ENCODE data around the gene ERCC4. TPM values are rescaled to one million over a fixed set of nuclear protein-coding genes. Genes with fewer than 3 reads are reported as not detected.
A peak's percentile ranks its signal among the peaks of the same experiment; 100 is the strongest.

The ERCC4 gene
- total RNA-seq, 4 donors from 2014 or later: 2.5 to 13.2 (median 4.8) TPM

GRCh38 chr16:13911871-13912270 lies 8.1 kb upstream of the ERCC4 start:
- Histone ChIP-seq H3K4me1 (no peaks in the 10 kb centered on the region), H3K27me3 (no peaks in the 10 kb centered on the region), H3K4me3 (no peak overlapping the region), H3K36me3 (no peaks in the 10 kb centered on the region), H3K9me3 (no peaks in the 10 kb centered on the region), H3K27ac (no peak overlapping the region)
- no peak for DNase-seq
- no peak for TF ChIP-seq CTCF (IDR thresholded peaks at IDR 0.05)
- no peak for TF ChIP-seq POLR2A (IDR thresholded peaks at IDR 0.05)

GRCh38 chr16:13912891-13913290 lies 7.1 kb upstream of the ERCC4 start:
- H3K4me3 ChIP-seq: no peak overlapping the region
- no peaks in the 10 kb centered on the region for H3K4me1 ChIP-seq
- DNase-seq: no peak
- H3K9me3 ChIP-seq: no peaks in the 10 kb centered on the region
- no peak overlapping the region for H3K27ac ChIP-seq
- H3K27me3 ChIP-seq: no peaks in the 10 kb centered on the region
- no peak for TF ChIP-seq POLR2A (IDR thresholded peaks at IDR 0.05)
- TF ChIP-seq CTCF (IDR thresholded peaks at IDR 0.05): no peak
- H3K36me3 ChIP-seq: no peaks in the 10 kb centered on the region

- no peak for DNase-seq
- Histone ChIP-seq H3K9me3 (no peaks in the 10 kb centered on the region), H3K4me1 (no peaks in the 10 kb centered on the region), H3K27ac (no peak overlapping the region), H3K27me3 (no peaks in the 10 kb centered on the region), H3K4me3 (no peak overlapping the region), H3K36me3 (no peaks in the 10 kb centered on the region)
- TF ChIP-seq POLR2A (IDR thresholded peaks at IDR 0.05) (no peak), CTCF (IDR thresholded peaks at IDR 0.05) (no peak)
Observed at GRCh38 chr16:13913374-13914292, 6.3 kb upstream of the ERCC4 start.

- no peak for DNase-seq
- TF ChIP-seq CTCF (IDR thresholded peaks at IDR 0.05): no peak
- no peak for TF ChIP-seq POLR2A (IDR thresholded peaks at IDR 0.05)
- H3K4me3 ChIP-seq: no peak overlapping the region
- no peak overlapping the region for H3K27ac ChIP-seq
- H3K9me3 ChIP-seq: no peaks in the 10 kb centered on the region
- peaks cover 0 to 6% (median 0%) of the 10 kb centered on the region in 4 donors for H3K4me1 ChIP-seq
- H3K36me3 ChIP-seq: no peaks in the 10 kb centered on the region
- H3K27me3 ChIP-seq: no peaks in the 10 kb centered on the region
Observed at GRCh38 chr16:13915033-13915635, 4.8 kb upstream of the ERCC4 start.

GRCh38 chr16:13919330-13919682 lies 648 bp upstream of the ERCC4 start:
- Histone ChIP-seq H3K36me3 (no peaks in the 10 kb centered on the region), H3K4me3 (peak overlapping the region in 2 of 4 donors; percentile 13 to 97), H3K27me3 (no peaks in the 10 kb centered on the region), H3K27ac (peak overlapping the region in 2 of 4 donors; percentile 30 to 83), H3K9me3 (no peaks in the 10 kb centered on the region), H3K4me1 (peaks cover 0 to 9% (median 5%) of the 10 kb centered on the region in 4 donors)
- no peak for DNase-seq
- TF ChIP-seq CTCF (IDR thresholded peaks at IDR 0.05): no peak
- no peak for TF ChIP-seq POLR2A (IDR thresholded peaks at IDR 0.05)

Data from Peyer's patch (tissue), 4 donors.